HL-60 (cell line): ENCODE measurements around the gene GHRH.

ENCODE experiments used
- DNase-seq, 2 experiments: peaks; one replicate each; pipeline ENCODE4 v3.0.0-alpha.2; 2010 to 2020; ENCODE audit warnings: low read depth in 1 of 2, low spot score in 1 of 2
- H3K27ac ChIP-seq: fragments of 250-450 bp; sonication (Bioruptor Pico); replicated peaks from 2 replicates; pipeline ENCODE4 v1.5.1; 2020; ENCODE audit warnings: mild to moderate bottlenecking, moderate library complexity
- H3K27me3 ChIP-seq: fragments of 250-450 bp; sonication (Bioruptor Pico); 2 replicates; pipeline ENCODE4 v1.5.1; 2021; ENCODE audit warnings: mild to moderate bottlenecking, moderate library complexity; ENCODE audit not compliant: insufficient read depth, poor library complexity, severe bottlenecking
- H3K4me3 ChIP-seq: replicated peaks from 2 replicates; pipeline ENCODE4 v1.5.1; 2011; ENCODE audit warnings: mild to moderate bottlenecking, control low read depth, low read length; ENCODE audit not compliant: insufficient read depth
- GABPA ChIP-seq: IDR thresholded peaks from 2 replicates; pipeline ENCODE4 v1.6.1; 2012; ENCODE audit warnings: low read depth
- POLR2AphosphoS5 ChIP-seq: IDR thresholded peaks from 2 replicates; pipeline ENCODE4 v1.6.1; 2012; ENCODE audit warnings: low read depth
- SPI1 ChIP-seq: IDR thresholded peaks from 2 replicates; pipeline ENCODE4 v1.6.1; 2012; ENCODE audit warnings: low read depth, mild to moderate bottlenecking, borderline replicate concordance
- TF ChIP-seq, protein P1 (sequence below): IDR thresholded peaks from one replicate; pipeline ENCODE4 v1.5.1; 2011; ENCODE audit warnings: low read length, control low read depth, inconsistent platforms; ENCODE audit not compliant: insufficient read depth
- TF ChIP-seq, protein P2 (sequence below): IDR thresholded peaks from 2 replicates; pipeline ENCODE4 v1.6.1; 2012; ENCODE audit warnings: low read depth; ENCODE audit not compliant: insufficient replicate concordance

The GHRH gene

DNA sequence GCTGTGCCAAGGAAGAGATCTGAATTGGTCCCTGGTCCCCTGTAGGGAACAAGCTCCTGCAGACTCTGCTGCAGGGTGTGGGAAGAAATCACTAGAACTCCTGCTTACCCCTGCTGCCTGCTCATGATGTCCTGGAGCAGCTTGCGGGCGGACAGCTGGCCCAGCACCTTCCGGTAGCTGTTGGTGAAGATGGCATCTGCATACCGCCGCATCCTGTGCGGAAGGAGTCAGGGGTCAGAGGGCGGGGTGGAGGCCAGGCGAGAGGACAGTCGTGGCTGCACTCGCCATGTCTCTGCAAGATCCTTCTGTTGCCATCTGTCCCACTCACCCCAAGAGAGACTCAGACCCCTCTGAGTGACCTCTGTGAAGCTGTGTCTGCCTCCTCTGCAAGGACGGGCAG is 5.3 kb downstream of the GHRH start:
- TF ChIP-seq, protein P1, sequence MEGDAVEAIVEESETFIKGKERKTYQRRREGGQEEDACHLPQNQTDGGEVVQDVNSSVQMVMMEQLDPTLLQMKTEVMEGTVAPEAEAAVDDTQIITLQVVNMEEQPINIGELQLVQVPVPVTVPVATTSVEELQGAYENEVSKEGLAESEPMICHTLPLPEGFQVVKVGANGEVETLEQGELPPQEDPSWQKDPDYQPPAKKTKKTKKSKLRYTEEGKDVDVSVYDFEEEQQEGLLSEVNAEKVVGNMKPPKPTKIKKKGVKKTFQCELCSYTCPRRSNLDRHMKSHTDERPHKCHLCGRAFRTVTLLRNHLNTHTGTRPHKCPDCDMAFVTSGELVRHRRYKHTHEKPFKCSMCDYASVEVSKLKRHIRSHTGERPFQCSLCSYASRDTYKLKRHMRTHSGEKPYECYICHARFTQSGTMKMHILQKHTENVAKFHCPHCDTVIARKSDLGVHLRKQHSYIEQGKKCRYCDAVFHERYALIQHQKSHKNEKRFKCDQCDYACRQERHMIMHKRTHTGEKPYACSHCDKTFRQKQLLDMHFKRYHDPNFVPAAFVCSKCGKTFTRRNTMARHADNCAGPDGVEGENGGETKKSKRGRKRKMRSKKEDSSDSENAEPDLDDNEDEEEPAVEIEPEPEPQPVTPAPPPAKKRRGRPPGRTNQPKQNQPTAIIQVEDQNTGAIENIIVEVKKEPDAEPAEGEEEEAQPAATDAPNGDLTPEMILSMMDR, result no peak
- no peak for DNase-seq
- Histone ChIP-seq H3K4me3 (no peak overlapping the region), H3K27ac (no peak overlapping the region), H3K27me3 (no peaks in the 10 kb centered on the region)

DNA sequence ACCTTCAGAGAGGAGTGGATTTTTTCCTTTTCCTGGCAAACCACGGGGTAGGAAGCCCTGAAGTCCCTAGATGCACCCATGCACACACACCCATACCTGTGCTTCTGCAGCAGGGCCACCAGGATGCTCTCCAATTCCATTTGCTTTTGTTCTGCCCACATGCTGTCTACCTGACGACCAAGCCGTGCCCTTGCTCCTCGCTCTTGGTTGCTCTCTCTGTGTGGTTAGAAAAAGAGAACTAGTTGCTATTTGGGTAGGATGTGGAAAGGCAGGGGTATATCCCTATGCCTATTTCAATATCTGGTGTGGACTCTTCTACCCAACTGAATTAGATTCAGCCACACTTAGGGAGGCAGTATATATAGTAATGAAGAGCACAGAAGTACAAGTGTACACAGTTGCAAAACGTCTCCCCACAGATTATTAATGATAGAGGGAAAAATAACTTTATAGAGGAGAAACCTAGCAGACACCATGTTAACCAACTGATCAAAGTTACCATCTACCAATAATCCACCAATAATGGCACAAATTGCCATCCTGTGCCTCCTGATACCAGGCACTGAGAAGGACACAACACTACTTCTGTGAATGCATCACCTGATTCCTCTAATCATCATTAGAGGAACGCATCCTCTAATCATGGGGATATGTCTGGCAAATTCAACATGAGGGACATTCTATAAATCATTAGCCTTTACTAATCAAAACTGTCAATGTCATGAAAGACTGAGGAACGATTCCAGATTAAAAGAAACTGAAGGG is 7.3 kb downstream of the GHRH start:
- TF ChIP-seq SPI1 (no peak), GABPA (no peak), POLR2AphosphoS5 (no peak)
- TF ChIP-seq, protein P1, result no peak
- TF ChIP-seq, protein P2, sequence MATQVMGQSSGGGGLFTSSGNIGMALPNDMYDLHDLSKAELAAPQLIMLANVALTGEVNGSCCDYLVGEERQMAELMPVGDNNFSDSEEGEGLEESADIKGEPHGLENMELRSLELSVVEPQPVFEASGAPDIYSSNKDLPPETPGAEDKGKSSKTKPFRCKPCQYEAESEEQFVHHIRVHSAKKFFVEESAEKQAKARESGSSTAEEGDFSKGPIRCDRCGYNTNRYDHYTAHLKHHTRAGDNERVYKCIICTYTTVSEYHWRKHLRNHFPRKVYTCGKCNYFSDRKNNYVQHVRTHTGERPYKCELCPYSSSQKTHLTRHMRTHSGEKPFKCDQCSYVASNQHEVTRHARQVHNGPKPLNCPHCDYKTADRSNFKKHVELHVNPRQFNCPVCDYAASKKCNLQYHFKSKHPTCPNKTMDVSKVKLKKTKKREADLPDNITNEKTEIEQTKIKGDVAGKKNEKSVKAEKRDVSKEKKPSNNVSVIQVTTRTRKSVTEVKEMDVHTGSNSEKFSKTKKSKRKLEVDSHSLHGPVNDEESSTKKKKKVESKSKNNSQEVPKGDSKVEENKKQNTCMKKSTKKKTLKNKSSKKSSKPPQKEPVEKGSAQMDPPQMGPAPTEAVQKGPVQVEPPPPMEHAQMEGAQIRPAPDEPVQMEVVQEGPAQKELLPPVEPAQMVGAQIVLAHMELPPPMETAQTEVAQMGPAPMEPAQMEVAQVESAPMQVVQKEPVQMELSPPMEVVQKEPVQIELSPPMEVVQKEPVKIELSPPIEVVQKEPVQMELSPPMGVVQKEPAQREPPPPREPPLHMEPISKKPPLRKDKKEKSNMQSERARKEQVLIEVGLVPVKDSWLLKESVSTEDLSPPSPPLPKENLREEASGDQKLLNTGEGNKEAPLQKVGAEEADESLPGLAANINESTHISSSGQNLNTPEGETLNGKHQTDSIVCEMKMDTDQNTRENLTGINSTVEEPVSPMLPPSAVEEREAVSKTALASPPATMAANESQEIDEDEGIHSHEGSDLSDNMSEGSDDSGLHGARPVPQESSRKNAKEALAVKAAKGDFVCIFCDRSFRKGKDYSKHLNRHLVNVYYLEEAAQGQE, result no peak
- peak in 1 of 2 experiments; percentile 50 for DNase-seq

DNA sequence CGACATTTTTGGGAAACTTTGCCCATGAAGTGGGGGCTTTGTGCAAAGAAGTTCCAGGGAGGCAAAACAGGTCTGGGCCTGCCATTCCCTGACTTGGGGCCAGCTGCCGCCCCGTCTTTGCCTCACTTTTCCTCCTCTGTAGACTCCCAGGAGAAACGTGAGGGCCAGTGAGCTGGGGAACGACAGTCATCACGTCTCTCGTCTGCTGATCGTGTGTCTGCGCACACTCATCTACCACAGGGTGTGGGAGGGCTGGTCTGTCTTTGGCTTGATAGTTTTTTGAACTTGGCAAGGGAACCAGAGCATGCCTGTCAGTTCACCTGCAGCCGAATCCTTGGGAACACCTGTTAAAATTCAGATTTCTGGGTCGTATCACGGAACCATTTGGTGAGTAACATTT is 8.5 kb downstream of the GHRH start:
- no peak for DNase-seq
- H3K4me3 ChIP-seq, result no peak overlapping the region
- no peak overlapping the region for H3K27ac ChIP-seq
- no peaks in the 10 kb centered on the region for H3K27me3 ChIP-seq
- TF ChIP-seq, protein P2, result no peak

More for the DNA sequence above, 7.3 kb downstream of the GHRH start:
- no peak overlapping the region for H3K27ac ChIP-seq
- H3K4me3 ChIP-seq, result no peak overlapping the region
- no peaks in the 10 kb centered on the region for H3K27me3 ChIP-seq

DNA sequence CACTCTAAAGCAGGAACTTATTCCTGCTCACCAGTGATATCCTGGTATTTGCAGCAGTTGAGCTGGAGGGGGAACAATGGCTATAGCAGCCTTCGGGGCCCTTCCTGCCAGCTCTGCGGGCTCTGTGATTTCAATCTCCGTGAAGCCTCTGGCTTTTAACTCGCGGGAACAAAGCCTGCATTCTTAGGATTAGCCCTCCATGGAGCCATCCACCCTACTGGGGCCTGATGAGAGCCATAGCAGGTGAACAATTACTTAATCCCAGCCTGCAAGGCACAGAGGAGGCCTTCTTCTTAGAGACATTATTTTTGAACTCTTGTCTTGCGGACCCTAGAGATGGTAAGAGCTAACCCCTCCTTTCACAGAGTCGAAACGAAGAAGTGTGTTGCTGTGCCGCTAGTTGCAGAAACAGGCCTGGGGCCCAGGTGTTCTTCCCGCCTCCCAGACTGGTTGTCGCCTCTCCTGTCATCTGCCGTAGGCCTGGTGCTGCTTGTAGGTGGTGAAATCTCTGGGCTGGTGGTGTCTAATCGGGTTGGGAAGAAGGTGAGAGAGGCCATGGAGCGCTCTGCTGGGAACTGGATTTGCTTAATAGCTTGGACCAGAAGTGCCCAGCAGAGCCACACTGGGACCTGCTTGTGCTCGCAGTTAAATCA is 9.7 kb downstream of the GHRH start:
- Histone ChIP-seq H3K27me3 (no peaks in the 10 kb centered on the region), H3K4me3 (no peak overlapping the region), H3K27ac (no peak overlapping the region)
- DNase-seq, result no peak
- TF ChIP-seq, protein P1, result no peak
- no peak for TF ChIP-seq POLR2AphosphoS5
- TF ChIP-seq, protein P2, result no peak
- TF ChIP-seq SPI1, result no peak
- no peak for TF ChIP-seq GABPA
